ENCODE data around the gene KDM4C.

KDM4C gene

DNA sequence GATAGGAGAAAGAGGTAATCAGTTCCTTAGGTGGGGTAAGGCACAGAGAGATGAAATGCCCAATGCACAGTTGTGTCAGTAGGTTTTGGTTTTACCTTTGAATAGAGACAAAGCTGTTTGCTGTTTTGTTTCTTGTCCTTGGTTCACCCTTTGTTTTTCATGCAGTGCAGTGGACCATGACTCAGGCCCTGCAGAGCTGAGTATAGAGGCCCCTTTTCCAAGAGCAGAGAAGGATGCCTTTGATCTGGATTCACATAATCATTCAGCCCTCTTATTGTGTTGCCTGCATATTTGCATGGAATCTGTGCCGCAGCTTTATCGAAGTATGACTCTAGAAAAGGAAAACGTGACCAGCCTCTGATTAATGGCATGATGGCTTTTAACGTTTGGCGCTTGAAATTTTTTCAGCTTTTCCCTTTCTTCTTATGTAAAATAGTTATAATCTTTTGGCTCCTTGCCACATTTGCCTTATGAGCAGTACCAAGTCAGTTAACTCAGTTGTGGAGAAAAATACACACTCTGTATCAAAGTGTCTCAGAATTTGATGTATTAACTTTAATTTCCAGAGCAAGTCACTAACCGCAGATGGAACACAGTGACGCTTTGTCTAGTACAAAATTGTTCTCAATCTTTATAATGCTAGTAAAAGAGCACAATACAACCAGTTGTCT is 197.6 kb downstream of the KDM4C start:
- DNase-seq (ENCODE audit: low read depth): peak; percentile 41
- TF ChIP-seq, protein P1, sequence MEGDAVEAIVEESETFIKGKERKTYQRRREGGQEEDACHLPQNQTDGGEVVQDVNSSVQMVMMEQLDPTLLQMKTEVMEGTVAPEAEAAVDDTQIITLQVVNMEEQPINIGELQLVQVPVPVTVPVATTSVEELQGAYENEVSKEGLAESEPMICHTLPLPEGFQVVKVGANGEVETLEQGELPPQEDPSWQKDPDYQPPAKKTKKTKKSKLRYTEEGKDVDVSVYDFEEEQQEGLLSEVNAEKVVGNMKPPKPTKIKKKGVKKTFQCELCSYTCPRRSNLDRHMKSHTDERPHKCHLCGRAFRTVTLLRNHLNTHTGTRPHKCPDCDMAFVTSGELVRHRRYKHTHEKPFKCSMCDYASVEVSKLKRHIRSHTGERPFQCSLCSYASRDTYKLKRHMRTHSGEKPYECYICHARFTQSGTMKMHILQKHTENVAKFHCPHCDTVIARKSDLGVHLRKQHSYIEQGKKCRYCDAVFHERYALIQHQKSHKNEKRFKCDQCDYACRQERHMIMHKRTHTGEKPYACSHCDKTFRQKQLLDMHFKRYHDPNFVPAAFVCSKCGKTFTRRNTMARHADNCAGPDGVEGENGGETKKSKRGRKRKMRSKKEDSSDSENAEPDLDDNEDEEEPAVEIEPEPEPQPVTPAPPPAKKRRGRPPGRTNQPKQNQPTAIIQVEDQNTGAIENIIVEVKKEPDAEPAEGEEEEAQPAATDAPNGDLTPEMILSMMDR (IDR thresholded peaks at IDR 0.05; ENCODE audit: insufficient read depth, low read depth, low read length, missing control alignments): no peak
- no peak overlapping the region for H3K4me3 ChIP-seq (ENCODE audit: low read depth, low read length)

DNA sequence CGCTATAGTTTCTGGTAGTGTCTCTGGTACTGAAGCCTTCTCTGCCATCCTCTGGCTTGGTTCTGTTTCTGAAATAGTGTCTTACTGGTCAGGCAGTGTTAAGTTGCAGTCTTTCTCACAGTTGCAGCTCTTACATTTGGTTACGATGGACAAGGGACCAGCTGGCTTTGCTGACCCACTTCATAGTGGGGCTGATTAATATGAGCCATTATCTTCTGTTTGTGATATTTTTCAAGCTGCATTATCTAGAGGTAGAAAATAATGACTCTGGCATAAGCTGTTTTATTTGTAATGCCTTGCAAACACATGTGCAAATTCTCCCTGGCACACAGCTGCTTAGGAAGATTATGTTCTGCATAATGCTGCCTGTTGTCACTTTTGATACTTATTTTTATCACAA is 199.1 kb downstream of the KDM4C start:
- H3K4me3 ChIP-seq (ENCODE audit: low read depth, low read length): no peak overlapping the region
- TF ChIP-seq, protein P1 (IDR thresholded peaks at IDR 0.05; ENCODE audit: insufficient read depth, low read depth, low read length, missing control alignments): no peak
- no peak for DNase-seq (ENCODE audit: low read depth)

DNA sequence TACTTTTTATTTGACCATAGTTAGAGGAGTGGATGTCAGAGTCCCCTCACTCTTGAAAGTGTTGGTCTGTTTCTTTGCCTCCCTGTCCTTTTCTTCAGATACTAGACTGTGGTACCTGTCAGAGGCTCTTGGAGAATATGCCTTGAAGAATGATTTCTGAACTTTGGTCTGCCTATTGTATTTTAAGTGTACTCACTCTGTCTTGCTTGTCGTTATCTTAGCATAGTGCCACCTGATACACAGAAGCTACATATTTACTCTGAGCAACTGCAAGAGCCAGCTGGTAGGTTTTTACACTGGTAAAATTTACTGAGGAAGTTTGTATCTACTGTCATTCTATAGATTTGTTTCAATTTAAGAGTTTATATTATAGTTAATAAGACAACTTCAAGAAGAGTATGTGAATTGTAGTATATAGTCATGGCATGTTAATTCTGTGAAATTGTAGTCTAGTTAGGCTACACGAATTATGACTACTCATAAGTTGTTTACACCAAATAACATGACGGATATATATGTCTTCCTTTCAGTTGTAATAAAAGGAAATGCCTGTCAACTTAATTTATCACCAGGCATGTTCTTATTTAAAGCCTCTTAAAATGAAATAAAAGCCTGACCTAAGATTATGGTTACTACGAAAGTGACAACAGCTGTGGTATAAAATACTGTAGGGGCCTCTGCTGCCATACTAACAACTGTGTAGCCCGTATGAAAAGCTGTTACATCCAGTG is 201.7 kb downstream of the KDM4C start:
- no peak overlapping the region for H3K4me3 ChIP-seq (ENCODE audit: low read depth, low read length)
- TF ChIP-seq, protein P1 (IDR thresholded peaks at IDR 0.05; ENCODE audit: insufficient read depth, low read depth, low read length, missing control alignments): no peak
- no peak for DNase-seq (ENCODE audit: low read depth)

DNA sequence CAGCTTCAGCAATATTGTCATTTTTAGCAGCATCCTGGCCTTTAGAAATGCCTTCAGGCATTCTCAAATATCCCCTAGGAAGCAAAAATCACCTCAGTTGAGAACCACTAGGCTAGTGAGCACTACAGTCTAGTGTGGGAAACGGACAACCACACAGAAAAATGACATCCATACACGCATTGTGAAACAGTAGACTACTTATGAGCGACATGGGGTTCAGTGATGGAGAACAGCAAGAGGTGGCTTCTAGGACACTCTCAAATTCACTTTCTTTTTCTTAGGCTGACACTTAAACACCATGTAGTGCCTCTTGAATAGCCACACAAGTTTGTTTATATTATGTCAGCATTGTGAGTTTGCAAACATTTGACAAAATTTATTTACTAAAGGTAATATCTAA is 203.0 kb downstream of the KDM4C start:
- DNase-seq (ENCODE audit: low read depth): no peak
- H3K4me3 ChIP-seq (ENCODE audit: low read depth, low read length): no peak overlapping the region
- TF ChIP-seq, protein P1 (IDR thresholded peaks at IDR 0.05; ENCODE audit: insufficient read depth, low read depth, low read length, missing control alignments): no peak

DNA sequence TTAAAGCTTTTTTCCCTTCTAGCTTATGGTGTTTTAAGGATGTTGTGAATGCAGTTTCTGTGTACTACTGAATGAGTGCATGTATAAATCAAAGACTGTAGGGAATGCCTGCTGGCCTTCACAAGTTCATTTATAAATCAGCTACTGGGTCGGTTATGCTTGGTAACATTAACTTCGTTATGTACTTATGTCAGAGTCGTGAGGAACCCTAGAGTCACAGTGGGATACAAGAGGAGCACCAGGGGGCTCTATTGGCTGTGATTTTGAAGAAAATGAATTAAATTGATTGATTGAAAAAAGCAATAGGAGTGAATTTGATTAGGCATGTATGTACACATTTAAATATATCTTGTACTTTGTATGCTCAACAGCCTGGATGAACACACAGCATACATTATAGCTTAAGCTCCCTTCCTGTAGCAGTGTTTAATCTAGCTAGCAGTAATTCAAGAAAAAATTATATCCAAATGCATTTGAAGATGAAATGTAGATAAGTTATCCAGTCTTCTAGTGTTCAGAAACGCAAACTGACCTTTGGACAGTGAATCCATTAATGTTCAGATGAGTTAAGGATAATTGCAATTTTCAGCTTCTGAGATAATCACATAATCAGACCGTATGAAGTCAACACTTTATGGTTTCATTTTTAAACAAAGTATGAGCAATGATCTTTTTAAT is 204.2 kb downstream of the KDM4C start:
- TF ChIP-seq, protein P1 (IDR thresholded peaks at IDR 0.05; ENCODE audit: insufficient read depth, low read depth, low read length, missing control alignments): no peak
- H3K4me3 ChIP-seq (ENCODE audit: low read depth, low read length): no peak overlapping the region
- no peak for DNase-seq (ENCODE audit: low read depth)

DNA sequence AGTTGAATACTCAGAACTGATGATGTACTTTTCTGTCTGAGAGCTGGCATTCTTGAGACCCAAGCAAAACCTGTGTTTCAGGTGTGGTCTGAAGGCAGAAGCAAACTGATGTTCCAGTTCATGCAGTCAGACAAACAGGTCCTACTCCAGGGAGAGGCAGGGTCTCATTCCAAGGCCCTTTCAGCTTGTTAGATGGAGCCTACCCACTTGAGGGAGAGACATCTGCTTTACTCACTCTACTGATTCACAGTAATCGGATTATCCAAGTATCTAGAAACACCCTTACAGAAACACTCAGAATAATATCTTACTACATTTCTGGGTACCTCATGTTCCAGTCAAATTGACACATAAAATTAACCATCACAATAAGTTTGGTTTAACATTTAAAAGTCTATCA is 207.8 kb downstream of the KDM4C start:
- TF ChIP-seq, protein P1 (IDR thresholded peaks at IDR 0.05; ENCODE audit: insufficient read depth, low read depth, low read length, missing control alignments): no peak
- H3K4me3 ChIP-seq (ENCODE audit: low read depth, low read length): no peak overlapping the region
- DNase-seq (ENCODE audit: low read depth): no peak
